LNCAP (cell line): ENCODE data around the gene B4GALNT3.

Experiments
- TF ChIP-seq, protein P1 (sequence below): fragments of 450-650 bp; IDR thresholded peaks from 2 replicates; pipeline ENCODE4 v1.5.1; 2017; ENCODE audit warnings: mild to moderate bottlenecking

Gene B4GALNT3

DNA sequence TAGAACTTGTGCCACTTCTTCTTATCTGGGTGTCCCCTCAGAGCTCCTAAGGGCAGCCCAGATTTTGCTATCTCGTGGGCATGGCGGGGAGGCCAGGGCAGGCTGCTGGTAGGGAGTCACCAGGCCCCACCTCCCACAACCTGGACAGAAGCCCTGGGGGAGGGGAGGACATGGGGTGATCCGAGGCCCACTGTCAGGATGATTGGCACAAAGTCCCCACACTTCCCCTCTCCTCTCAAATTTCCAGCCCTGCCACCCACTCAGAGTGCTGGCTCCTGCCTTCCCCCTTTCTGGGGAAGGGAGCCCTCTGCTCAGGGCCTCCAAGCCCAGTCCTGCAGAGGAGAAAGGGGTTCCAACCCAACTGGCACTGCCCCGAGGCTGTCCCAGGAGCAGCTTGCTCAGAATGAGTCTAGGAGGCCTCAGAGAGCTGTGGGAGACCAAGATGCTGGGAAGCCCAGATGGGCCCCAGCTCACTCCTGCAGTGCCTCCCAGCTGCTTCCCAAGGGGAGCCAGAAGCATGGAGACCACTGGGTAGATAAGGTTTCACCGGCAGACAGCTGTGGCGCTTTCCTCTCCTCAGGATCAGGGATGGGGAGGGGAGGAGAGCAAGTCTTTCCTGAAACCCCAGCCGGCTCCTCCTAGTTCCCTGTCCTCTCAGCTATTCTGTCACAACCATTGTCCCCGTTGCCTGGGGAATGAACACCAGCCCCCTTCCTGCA, 82.8 kb downstream of the B4GALNT3 start:
- TF ChIP-seq, protein P1, sequence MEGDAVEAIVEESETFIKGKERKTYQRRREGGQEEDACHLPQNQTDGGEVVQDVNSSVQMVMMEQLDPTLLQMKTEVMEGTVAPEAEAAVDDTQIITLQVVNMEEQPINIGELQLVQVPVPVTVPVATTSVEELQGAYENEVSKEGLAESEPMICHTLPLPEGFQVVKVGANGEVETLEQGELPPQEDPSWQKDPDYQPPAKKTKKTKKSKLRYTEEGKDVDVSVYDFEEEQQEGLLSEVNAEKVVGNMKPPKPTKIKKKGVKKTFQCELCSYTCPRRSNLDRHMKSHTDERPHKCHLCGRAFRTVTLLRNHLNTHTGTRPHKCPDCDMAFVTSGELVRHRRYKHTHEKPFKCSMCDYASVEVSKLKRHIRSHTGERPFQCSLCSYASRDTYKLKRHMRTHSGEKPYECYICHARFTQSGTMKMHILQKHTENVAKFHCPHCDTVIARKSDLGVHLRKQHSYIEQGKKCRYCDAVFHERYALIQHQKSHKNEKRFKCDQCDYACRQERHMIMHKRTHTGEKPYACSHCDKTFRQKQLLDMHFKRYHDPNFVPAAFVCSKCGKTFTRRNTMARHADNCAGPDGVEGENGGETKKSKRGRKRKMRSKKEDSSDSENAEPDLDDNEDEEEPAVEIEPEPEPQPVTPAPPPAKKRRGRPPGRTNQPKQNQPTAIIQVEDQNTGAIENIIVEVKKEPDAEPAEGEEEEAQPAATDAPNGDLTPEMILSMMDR, result no peak

DNA sequence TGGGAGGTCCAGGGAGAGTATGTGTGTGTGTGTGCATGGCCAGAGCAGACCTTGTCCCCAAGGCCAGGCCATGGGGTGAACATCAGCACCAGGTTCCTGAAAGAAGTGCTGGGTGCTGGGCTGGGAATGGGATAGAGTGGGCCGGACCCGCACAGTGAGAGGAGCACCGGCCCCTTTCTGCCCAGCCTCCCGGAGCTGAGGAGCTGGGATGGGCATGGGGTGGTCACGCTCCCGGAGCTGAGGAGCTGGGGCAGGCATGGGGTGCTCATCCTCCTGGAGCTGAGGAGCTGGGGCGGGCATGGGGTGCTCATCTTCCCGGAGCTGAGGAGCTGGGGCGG, 83.3 kb downstream of the B4GALNT3 start:
- TF ChIP-seq, protein P1, result no peak

DNA sequence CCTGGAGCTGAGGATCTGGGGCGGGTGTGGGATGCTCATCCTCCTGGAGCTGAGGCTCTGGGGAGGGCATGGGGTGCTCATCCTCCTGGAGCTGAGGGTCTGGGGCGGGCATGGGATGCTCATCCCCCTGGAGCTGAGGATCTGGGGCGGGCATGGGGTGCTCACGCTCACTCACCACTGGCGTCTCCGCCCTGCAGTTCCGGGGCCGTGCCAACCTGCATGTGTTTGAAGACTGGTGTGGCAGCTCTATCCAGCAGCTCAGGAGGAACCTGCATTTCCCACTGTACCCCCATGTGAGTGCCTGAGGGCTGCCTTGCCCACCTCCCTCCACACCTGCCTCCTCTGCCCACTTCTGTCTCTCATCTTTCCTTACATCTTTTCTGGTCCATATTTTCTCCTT, 84.4 kb downstream of the B4GALNT3 start:
- TF ChIP-seq, protein P1, result no peak

DNA sequence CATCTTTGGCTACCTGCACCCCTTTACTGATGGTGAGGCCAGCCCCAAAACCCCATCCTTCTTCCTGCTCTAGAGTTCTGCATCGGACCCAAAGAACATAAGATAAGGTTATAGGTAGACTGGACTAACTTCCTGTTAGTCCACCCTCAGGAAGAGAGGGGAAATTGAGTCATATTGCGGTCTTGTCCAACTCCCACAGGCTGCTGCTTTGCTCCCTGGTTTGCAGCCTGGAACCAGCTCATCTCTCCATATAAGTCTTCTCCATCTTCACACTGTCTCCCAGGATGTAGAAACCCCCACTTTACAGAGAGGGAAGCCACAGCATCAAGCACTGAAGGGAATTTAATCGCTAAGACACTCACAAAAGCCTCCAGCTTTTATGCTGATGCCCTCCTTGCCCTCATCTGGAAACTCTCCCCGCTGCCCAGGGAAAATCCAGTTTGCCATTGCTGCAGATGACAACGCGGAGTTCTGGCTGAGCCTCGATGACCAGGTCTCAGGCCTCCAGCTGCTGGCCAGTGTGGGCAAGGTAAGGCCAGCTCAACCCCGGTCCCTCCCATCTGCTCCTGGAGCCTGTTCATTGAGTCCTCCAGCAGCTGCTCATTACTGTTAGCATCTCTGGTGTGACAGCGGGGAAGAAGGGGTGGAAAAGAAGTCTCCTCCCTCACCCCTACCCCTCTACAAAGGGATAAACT, 85.3 kb downstream of the B4GALNT3 start:
- TF ChIP-seq, protein P1, result no peak

DNA sequence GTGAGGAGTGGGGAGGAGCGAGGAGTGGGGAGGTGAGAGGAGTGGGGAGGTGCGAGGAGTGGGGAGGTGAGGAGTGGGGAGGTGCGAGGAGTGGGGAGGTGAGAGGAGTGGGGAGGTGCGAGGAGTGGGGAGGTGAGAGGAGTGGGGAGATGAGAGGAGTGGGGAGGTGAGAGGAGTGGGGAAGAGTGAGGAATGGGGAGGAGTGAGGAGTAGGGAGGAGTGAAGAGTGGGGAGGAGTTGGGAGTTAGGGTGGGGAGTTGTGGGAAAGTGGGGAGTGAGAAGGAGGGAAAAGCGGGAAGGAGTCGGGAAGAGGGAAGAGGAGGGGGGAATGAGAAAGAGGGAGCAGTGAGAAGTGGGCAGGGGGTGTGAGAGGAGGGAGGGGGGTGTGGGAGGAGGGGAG, 86.1 kb downstream of the B4GALNT3 start:
- TF ChIP-seq, protein P1, result no peak

DNA sequence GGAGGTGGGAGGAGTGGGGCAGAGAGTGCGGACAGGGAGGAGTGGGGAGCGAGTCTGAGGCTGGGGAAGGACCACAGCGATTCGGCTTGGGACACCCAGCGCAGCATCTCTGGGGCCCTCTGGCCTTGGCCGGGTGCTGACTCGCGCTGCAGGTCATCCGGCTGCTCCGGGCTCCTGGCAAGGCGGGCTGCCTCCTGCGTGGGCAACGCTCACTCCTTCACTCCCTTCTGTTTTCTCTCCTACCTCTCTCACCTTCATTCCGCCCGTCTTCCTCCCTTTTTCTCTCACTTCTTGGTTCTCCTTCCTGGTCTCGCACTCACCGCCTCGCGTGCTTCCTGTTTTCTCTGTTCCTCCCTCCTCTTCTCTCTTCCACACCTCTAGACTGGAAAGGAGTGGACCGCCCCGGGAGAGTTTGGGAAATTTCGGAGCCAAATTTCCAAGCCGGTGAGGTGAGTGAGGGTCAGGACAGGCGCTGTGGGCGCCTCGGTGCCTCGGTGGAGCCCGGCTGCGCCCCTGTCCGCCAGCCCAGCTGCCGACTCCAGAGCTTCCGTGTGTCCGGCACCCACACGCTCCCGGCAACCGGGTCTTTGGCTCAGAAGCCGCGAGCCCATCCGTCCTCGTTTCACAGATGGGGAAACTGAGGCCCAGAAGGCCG, 86.7 kb downstream of the B4GALNT3 start:
- TF ChIP-seq, protein P1, result no peak

DNA sequence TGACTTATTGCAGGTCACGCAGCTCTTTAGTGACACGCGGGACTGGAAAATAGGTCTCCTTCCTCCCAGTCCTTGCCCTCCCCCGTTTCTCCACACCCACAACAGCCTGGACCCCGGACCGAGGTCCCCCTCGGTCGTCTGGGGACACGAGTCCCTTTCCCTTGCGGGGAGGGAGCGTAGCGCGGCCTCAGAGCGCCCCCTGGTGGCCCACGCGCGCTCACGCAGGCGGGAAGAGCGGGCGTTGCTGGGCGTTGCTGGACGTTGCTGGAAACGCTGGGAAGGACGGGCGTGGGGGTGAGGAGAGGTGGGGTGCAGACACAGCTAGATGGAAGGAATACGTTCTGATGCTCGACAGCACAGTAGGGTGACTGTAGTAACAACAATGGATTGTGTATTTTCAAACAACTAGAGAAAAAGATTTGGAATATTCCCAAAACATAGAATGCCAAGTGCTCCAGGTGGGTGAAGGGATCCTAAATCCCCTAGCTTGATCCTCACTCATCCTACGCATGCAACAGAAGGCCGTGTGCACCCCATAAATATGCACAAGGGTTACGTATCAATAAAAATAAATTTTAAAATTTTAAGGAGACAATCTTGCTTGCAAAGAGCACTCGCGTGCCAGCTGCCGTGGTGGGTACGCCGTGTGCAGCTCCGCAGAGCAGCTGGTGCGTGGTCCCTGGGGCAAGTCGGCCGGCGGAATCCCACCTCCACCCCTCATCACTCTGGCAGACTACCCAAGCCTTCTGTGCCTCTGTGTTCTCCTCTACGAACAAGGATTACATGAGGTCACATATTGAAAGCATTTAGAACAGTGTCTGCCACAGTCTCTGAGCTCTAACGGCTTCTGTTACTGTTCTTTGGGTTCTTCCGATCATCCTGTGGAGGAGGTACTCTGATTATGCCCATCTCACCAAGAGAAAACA, 87.4 kb downstream of the B4GALNT3 start:
- TF ChIP-seq, protein P1, result peak; percentile 97
